OCI-LY7 (cell line): ENCODE results near the gene RNPEPL1. TPM values are rescaled to one million over a fixed set of nuclear protein-coding genes. Genes with fewer than 3 reads are reported as not detected.

Source experiments
- BruUV-seq: library from RNA; stranded (reverse); fragments of 400-500 nt; replicated peaks from 2 replicates; lab custom pipeline; 2021; lab: Mats Ljungman, UMichigan
- CTCF ChIA-PET: fragments of 300-600 bp; sonication (Branson Sonifier 250); formaldehyde crosslinking; loops from one replicate; lab custom pipeline; 2022; ENCODE audit warnings: antibody characterized with exemption; ENCODE audit not compliant: unreplicated experiment; lab: Charles Lee
- POLR2A ChIA-PET: fragments of 300-600 bp; sonication (Branson Sonifier 250); formaldehyde crosslinking; loops from one replicate; lab custom pipeline; 2022; ENCODE audit warnings: antibody characterized with exemption; lab: Charles Lee
- DNase-seq: peaks from one replicate; pipeline ENCODE4 v3.0.0-alpha.2; 2015; ENCODE audit warnings: low spot score
- H2AFZ ChIP-seq: fragments of 200-600 bp; sonication (generic), shearing (Covaris generic); 2 replicates; pipeline ENCODE4 v1.6.1; 2014; ENCODE audit warnings: mild to moderate bottlenecking, antibody characterized with exemption, low read length, moderate library complexity
- H3K27ac ChIP-seq: fragments of 200-600 bp; sonication (generic); 2 replicates; pipeline ENCODE4 v1.5.1; 2014; ENCODE audit warnings: mixed run types, low read depth, mild to moderate bottlenecking, moderate library complexity, low read length, inconsistent platforms; ENCODE audit not compliant: poor library complexity, severe bottlenecking
- H3K36me3 ChIP-seq: fragments of 200-600 bp; sonication (generic); 2 replicates; pipeline ENCODE4 v1.6.1; 2014; ENCODE audit warnings: mild to moderate bottlenecking, antibody characterized with exemption, low read length, moderate library complexity, mixed read lengths; ENCODE audit not compliant: insufficient read depth
- H3K4me1 ChIP-seq: fragments of 200-600 bp; sonication (generic); 2 replicates; pipeline ENCODE4 v1.5.1; 2014; ENCODE audit warnings: mild to moderate bottlenecking, low read length; ENCODE audit not compliant: insufficient read depth, poor library complexity, severe bottlenecking
- H3K4me2 ChIP-seq: fragments of 200-600 bp; sonication (generic); 2 replicates; pipeline ENCODE4 v1.6.1; 2014; ENCODE audit warnings: mild to moderate bottlenecking, low read length
- H3K4me3 ChIP-seq: fragments of 200-600 bp; sonication (generic); 2 replicates; pipeline ENCODE4 v1.5.1; 2014; ENCODE audit warnings: mild to moderate bottlenecking, low read depth, low read length; ENCODE audit not compliant: poor library complexity, severe bottlenecking
- H3K79me2 ChIP-seq: fragments of 200-600 bp; sonication (generic); 2 replicates; pipeline ENCODE4 v1.6.1; 2016; ENCODE audit warnings: low read depth, mild to moderate bottlenecking, low read length, moderate library complexity, mixed read lengths; ENCODE audit not compliant: insufficient read depth
- H3K9me2 ChIP-seq: fragments of 200-600 bp; sonication (generic); 2 replicates; pipeline ENCODE4 v1.6.1; 2016; ENCODE audit warnings: mild to moderate bottlenecking, low read length, mixed read lengths; ENCODE audit not compliant: insufficient read depth
- H3K9me3 ChIP-seq: fragments of 200-600 bp; sonication (generic); 2 replicates; pipeline ENCODE4 v1.6.1; 2014; ENCODE audit warnings: mild to moderate bottlenecking, mixed run types, low read length, mixed read lengths
- H4K20me1 ChIP-seq: fragments of 200-600 bp; sonication (generic); 2 replicates; pipeline ENCODE4 v1.6.1; 2014; ENCODE audit warnings: mild to moderate bottlenecking, antibody characterized with exemption, low read length, moderate library complexity, mixed read lengths; ENCODE audit not compliant: insufficient read depth
- CTCF ChIP-seq: fragments of 200-600 bp; sonication (generic); conservative IDR thresholded peaks from 2 replicates; pipeline ENCODE4 v1.5.1; 2014; ENCODE audit warnings: mild to moderate bottlenecking, antibody characterized with exemption, low read length, moderate library complexity, mixed read lengths
- EZH2phosphoT487 ChIP-seq: fragments of 200-600 bp; sonication (generic); IDR thresholded peaks from 2 replicates; pipeline ENCODE4 v1.6.1; 2018; ENCODE audit warnings: low read depth, borderline replicate concordance, mild to moderate bottlenecking, mixed run types, antibody characterized with exemption, low read length, moderate library complexity, mixed read lengths
- intact Hi-C: fragments of 100-400 bp; cut with micrococcal nuclease; formaldehyde crosslinking; loops from one replicate; pipeline ENCODE4 v1.10.0; 2022; ENCODE audit not compliant: unreplicated experiment
- total RNA-seq, 2 experiments: library from RNA; depleted of rRNA in 1 of 2; stranded (reverse); fragments of >200 nt in 1 of 2; shearing (Covaris generic) in 1 of 2; gene quantifications; 2 replicates each; pipeline ENCODE4 v1.2.3, GENCODE V29; 2014 to 2022

The RNPEPL1 gene
- total RNA-seq, 2 experiments from 2014 or later: 41.9 to 51.8 TPM

DNA sequence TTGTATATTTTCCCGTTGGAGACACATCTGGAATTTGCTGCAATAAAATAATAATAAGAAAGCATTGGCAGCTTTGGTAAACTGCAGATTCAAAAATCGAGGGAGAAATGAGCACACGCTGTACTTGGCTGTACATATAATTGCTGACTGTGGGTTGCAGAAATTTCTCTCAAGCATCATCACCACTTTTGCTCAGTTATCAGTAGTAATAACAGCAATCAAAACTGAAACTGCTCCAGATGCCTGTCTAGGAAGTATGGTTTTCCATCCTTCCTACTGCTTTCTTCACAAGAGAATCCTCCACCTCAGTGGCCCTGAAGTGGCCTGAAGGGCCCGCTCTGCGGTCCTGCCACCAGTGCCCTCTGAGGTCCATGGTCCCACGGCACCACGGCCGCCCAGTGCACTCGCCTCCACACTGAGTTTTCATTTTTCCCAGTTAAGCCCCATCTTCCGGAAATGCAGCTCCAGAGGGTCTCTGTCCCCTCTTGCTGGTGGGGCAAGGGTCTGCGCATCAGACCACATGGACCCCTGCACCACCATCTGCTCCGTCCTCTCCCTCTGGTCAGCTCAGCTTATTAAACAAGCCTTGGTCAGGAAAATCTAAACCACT is 4.2 kb upstream of the RNPEPL1 start:
- Histone ChIP-seq H3K9me3 (no peaks in the 10 kb centered on the region), H3K27ac (peak overlapping the region; percentile 84), H3K9me2 (no peaks in the 10 kb centered on the region), H3K4me3 (no peak overlapping the region), H3K79me2 (peaks cover 18% of the 10 kb centered on the region; the same call in 1 of the 2 replicates), H3K4me2 (no peak overlapping the region), H2AFZ (no peak overlapping the region), H3K36me3 (peaks cover 24% of the 10 kb centered on the region), H3K4me1 (peaks cover 60% of the 10 kb centered on the region), H4K20me1 (no peaks in the 10 kb centered on the region)
- CTCF ChIA-PET: interaction anchor here (2.3 kb wide), 1 partner anchor 50 kb away, joined by 16 read pairs; no protein-coding TSS in a partner anchor
- intact Hi-C loops: loop anchor here (5.0 kb wide), 1 partner anchor 1138 kb away; the partner anchor contains the start of gene ING5
- POLR2A ChIA-PET: interaction anchor here (4.6 kb wide), 1 partner anchor 22 kb away, joined by 37 read pairs; the partner anchor contains the start of gene CAPN10
- DNase-seq: no peak
- no TSS peak for BruUV-seq
- no peak for TF ChIP-seq CTCF
- TF ChIP-seq EZH2phosphoT487: no peak

- peak; percentile 37; the same call in 1 of the 2 replicates for TF ChIP-seq CTCF
- TF ChIP-seq EZH2phosphoT487: no peak
- ChIA-PET CTCF (interaction anchor here (2.3 kb wide), 1 partner anchor 51 kb away, joined by 16 read pairs; no protein-coding TSS in a partner anchor), POLR2A (interaction anchor here (2.4 to 4.6 kb wide), 3 partner anchors 15 to 21 kb away, joined by 12 to 59 read pairs (median 37); partner anchors contain the start of gene CAPN10)
- Histone ChIP-seq H3K79me2 (peaks cover 18% of the 10 kb centered on the region; the same call in 1 of the 2 replicates), H3K4me2 (peak overlapping the region; percentile 100), H3K36me3 (peaks cover 20% of the 10 kb centered on the region), H2AFZ (no peak overlapping the region), H3K4me3 (peak overlapping the region; percentile 72), H3K9me2 (no peaks in the 10 kb centered on the region), H3K9me3 (no peaks in the 10 kb centered on the region), H3K4me1 (peaks cover 58% of the 10 kb centered on the region), H3K27ac (peak overlapping the region; percentile 84), H4K20me1 (no peaks in the 10 kb centered on the region)
- DNase-seq: peak; percentile 43
- intact Hi-C loops: loop anchor here (5.0 kb wide), 1 partner anchor 1138 kb away; the partner anchor contains the start of gene ING5
- BruUV-seq: no TSS peak
Measured at GRCh38 chr2:240564561-240565332, 3.5 kb upstream of the RNPEPL1 start.
